Heart right ventricle (tissue), 16 donors: ENCODE data around the gene CELA3B. TPM values are rescaled to one million over a fixed set of nuclear protein-coding genes. Genes with fewer than 3 reads are reported as not detected.

Experiments
- ATAC-seq, 8 donors: fragments of 200-7000 bp; cut with Tn5 transposase; one replicate each; pipeline ENCODE4 v1.9.1; 2020; ENCODE audit warnings: mild to moderate bottlenecking in 8 of 8, moderate library complexity in 8 of 8, moderate number of reproducible peaks in 1 of 8
- DNase-seq, 2 donors: peaks; one replicate each; pipeline ENCODE4 v3.0.0-alpha.2; 2020
- H3K27ac ChIP-seq, 10 donors: fragments of 200-600 bp; sonication (generic) in 2 of 10; one replicate each; pipeline versions ENCODE4 v1.5.0 to v1.8.0; 2020 to 2022; ENCODE audit warnings: mild to moderate bottlenecking in 3 of 10
- H3K27me3 ChIP-seq, 7 donors: fragments of 200-600 bp; one replicate each; pipeline ENCODE4 v1.8.0; 2021 to 2022; ENCODE audit warnings: mild to moderate bottlenecking in 2 of 7
- H3K36me3 ChIP-seq, 9 donors: fragments of 200-600 bp; sonication (generic) in 1 of 9; one replicate each; pipeline versions ENCODE4 v1.5.0 to v1.8.0; 2020 to 2022; ENCODE audit warnings: mild to moderate bottlenecking in 2 of 9
- H3K4me1 ChIP-seq, 9 donors: fragments of 200-600 bp; sonication (generic) in 1 of 9; one replicate each; pipeline versions ENCODE4 v1.5.0 to v1.8.0; 2020 to 2022; ENCODE audit warnings: mild to moderate bottlenecking in 4 of 9
- H3K4me3 ChIP-seq, 10 donors: fragments of 200-600 bp; sonication (generic) in 2 of 10; one replicate each; pipeline versions ENCODE4 v1.5.0 to v1.8.0; 2020 to 2022; ENCODE audit warnings: mild to moderate bottlenecking in 7 of 10, moderate library complexity in 2 of 10
- H3K9me3 ChIP-seq, 11 donors: fragments of 200-600 bp in 10 of 11; sonication (generic) in 2 of 11; one replicate each; pipeline versions ENCODE4 v1.5.0 to v1.8.0; 2013 to 2022; ENCODE audit warnings: mild to moderate bottlenecking in 2 of 11, control low read depth in 1 of 11, moderate library complexity in 1 of 11
- CTCF ChIP-seq, 9 donors: fragments of 200-600 bp; sonication (generic) in 2 of 9; IDR thresholded peaks; one replicate each; pipeline versions ENCODE4 v1.5.0 to v1.8.0; 2021 to 2022; ENCODE audit warnings: antibody characterized with exemption in 9 of 9, mild to moderate bottlenecking in 5 of 9, moderate library complexity in 1 of 9
- WGBS, 2 donors: extraction: QIAGEN DNeasy Blood & Tissue Kit; methylation state at CpG; one replicate each; pipeline ENCODE4 v1.1.7; 2013; ENCODE audit warnings: inconsistent platforms in 1 of 2; 5-methylcytosine and 5-hydroxymethylcytosine counted together
- intact Hi-C, 10 donors: fragments of 100-400 bp; cut with DNase I; formaldehyde crosslinking; loops; one replicate each; pipeline versions ENCODE4 v1.11.1 to v1.14.2; 2022
- polyA plus RNA-seq, 2 donors: library from polyadenylated mRNA; stranded (reverse); fragments of 200-250 nt; gene quantifications; one replicate each; pipeline ENCODE4 v1.2.3, GENCODE V29; 2013
- total RNA-seq, 10 donors: library from RNA; stranded (reverse); fragmentation: NEBNext Ultra II Directional in 3 of 10; extraction: Animal tissue kit (Norgen Biotek cat#: 25700) in 3 of 10; gene quantifications; one replicate each; pipeline versions ENCODE4 v1.2.1 to v1.2.4, GENCODE V29; 2021 to 2023
- donor health status: Arrhythmogenic right ventricular cardiomyopathy.
- donor health status: ischemic (EF 13 %, LVEDD 7.1; RV severe dilation, severe dysfunction).
- donor health status: healthy with polysubstance abuse.
- donor health status: DM: no; HTN: yes; CAD: no.
- donor health status: DM: no; HTN: no; CAD: no.
- donor health status: ischemic (EF 25% LVEDD 6.9; RV normal size, moderate dysfunction).
- donor health status: ischemic (EF 25% LVEDD 5.7; RV mildly dilated, moderate dysfunction).
- donor health status: healthy.
- donor health status: DM: yes; HTN: yes; CAD: no.
- donor health status: Ischemic cardiomyopathy.
- donor health status: ischemic (EF 35%, LVEDD 5.7; RV mildly dilated, moderate dysfunction).
- donor health status: nonischemic (EF 11% LVEDD 7.7; RV severe dilation, severe dysfunction).
- donor health status: DM: yes; HTN: yes; CAD: no.
- donor health status: PGD.
- donor health status: ischemic (EF 29% LVEDD 5.4; RV normal size, mild dysfunction).
- donor health status: nonischemic (EF 23%, LVEDD 6.1; RV moderate dilation, normal function).

Gene CELA3B
- total and polyA plus RNA-seq, 12 donors, result 0.13 to 2.5 (median 1.3) TPM; not detected in 4

GRCh38 chr1:22025368-22026155 lies 48.7 kb downstream of the CELA3B start:
- peak; percentile 96 to 98 (median 97) for ATAC-seq
- peak; percentile 79 to 91 for DNase-seq
- peak overlapping the region; percentile 92 to 99 (median 97) for H3K27ac ChIP-seq
- no peaks in the 10 kb centered on the region for H3K27me3 ChIP-seq
- no peaks in the 10 kb centered on the region for H3K9me3 ChIP-seq
- peak overlapping the region; percentile 63 to 98 (median 84) for H3K4me3 ChIP-seq
- H3K4me1 ChIP-seq, result peaks cover 0 to 28% (median 13%) of the 10 kb centered on the region in 9 donors
- H3K36me3 ChIP-seq, result peaks cover 0 to 7% (median 0%) of the 10 kb centered on the region in 9 donors
- intact Hi-C loops, result loop anchor here in 1 of 10 donors (2.0 kb wide), 1 partner anchor 27 kb away; the partner anchor contains the start of gene CDC42
- no peak for TF ChIP-seq CTCF (IDR thresholded peaks at IDR 0.05)
- 0% methylated on average over 42 of the region's 42 CpGs for WGBS, 2 donors

GRCh38 chr1:22026924-22027289 lies 50.1 kb downstream of the CELA3B start:
- no peaks in the 10 kb centered on the region for H3K9me3 ChIP-seq
- no peak for TF ChIP-seq CTCF (IDR thresholded peaks at IDR 0.05)

GRCh38 chr1:22030057-22030456 lies 53.2 kb downstream of the CELA3B start:
- 87 to 90% methylated on average over 4 of the region's 4 CpGs for WGBS, 2 donors
- H3K27ac ChIP-seq, result no peak overlapping the region
- no peak for TF ChIP-seq CTCF (IDR thresholded peaks at IDR 0.05)

More at GRCh38 chr1:22026924-22027289, 50.1 kb downstream of the CELA3B start:
- DNase-seq (no peak), ATAC-seq (no peak)
- intact Hi-C loops, result no loop called here
- Histone ChIP-seq H3K36me3 (peaks cover 0 to 16% (median 0%) of the 10 kb centered on the region in 9 donors), H3K4me1 (peaks cover 0 to 42% (median 21%) of the 10 kb centered on the region in 9 donors), H3K4me3 (no peak overlapping the region), H3K27ac (no peak overlapping the region), H3K27me3 (no peaks in the 10 kb centered on the region)
- WGBS, 2 donors, result 86 to 87% methylated on average over 3 of the region's 3 CpGs

GRCh38 chr1:22030473-22030872 lies 53.7 kb downstream of the CELA3B start:
- DNase-seq (no peak), ATAC-seq (no peak)
- Histone ChIP-seq H3K4me1 (peaks cover 0 to 26% (median 15%) of the 10 kb centered on the region in 9 donors), H3K9me3 (no peaks in the 10 kb centered on the region), H3K27ac (no peak overlapping the region), H3K27me3 (no peaks in the 10 kb centered on the region), H3K4me3 (no peak overlapping the region), H3K36me3 (peaks cover 0 to 16% (median 0%) of the 10 kb centered on the region in 9 donors)
- no peak for TF ChIP-seq CTCF (IDR thresholded peaks at IDR 0.05)
- WGBS, 2 donors, result 63 to 69% methylated on average over 3 of the region's 3 CpGs
- intact Hi-C loops, result no loop called here

More at GRCh38 chr1:22030057-22030456, 53.2 kb downstream of the CELA3B start:
- ATAC-seq (no peak), DNase-seq (no peak)
- Histone ChIP-seq H3K27me3 (no peaks in the 10 kb centered on the region), H3K36me3 (peaks cover 0 to 16% (median 0%) of the 10 kb centered on the region in 9 donors), H3K4me1 (peaks cover 0 to 26% (median 15%) of the 10 kb centered on the region in 9 donors), H3K9me3 (no peaks in the 10 kb centered on the region), H3K4me3 (no peak overlapping the region)
- intact Hi-C loops, result no loop called here
